ENCODE results near the gene CLRN3. TPM values are rescaled to one million over a fixed set of nuclear protein-coding genes. Genes with fewer than 3 reads are reported as not detected.

CLRN3 gene
- total RNA-seq, 3 donors from 2014 or later = 0.98 TPM; not detected in 2

DNA sequence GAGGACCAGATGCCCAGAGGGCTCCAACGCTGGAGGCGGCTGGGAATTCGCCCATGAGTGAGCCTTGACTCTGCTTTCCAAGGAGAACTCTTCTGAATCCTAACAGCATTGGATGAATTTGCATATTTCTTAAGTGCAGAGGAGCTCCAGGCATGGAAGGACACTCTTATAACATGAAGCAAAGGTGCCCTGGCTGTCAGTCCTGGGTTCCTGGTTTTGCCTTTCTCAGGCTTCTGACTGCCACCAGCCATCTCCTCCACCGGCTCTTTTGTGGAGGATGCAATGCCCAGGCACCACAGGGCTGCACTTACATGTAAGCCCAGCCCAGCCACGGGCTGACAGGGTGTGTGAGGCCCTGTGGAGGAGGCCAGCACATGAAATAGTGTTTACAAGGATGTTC is 8.2 kb downstream of the CLRN3 start:
- H3K27ac ChIP-seq = no peak overlapping the region
- no peaks in the 10 kb centered on the region for H3K27me3 ChIP-seq
- intact Hi-C loops (cut with DNase I; ENCODE audit: low total_unique reads) = no loop called here
- no peaks in the 10 kb centered on the region for H3K4me1 ChIP-seq
- TF ChIP-seq, protein P1, sequence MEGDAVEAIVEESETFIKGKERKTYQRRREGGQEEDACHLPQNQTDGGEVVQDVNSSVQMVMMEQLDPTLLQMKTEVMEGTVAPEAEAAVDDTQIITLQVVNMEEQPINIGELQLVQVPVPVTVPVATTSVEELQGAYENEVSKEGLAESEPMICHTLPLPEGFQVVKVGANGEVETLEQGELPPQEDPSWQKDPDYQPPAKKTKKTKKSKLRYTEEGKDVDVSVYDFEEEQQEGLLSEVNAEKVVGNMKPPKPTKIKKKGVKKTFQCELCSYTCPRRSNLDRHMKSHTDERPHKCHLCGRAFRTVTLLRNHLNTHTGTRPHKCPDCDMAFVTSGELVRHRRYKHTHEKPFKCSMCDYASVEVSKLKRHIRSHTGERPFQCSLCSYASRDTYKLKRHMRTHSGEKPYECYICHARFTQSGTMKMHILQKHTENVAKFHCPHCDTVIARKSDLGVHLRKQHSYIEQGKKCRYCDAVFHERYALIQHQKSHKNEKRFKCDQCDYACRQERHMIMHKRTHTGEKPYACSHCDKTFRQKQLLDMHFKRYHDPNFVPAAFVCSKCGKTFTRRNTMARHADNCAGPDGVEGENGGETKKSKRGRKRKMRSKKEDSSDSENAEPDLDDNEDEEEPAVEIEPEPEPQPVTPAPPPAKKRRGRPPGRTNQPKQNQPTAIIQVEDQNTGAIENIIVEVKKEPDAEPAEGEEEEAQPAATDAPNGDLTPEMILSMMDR (IDR thresholded peaks at IDR 0.05) = no peak
- TF ChIP-seq POLR2AphosphoS5 (IDR thresholded peaks at IDR 0.05) (no peak), POLR2A (IDR thresholded peaks at IDR 0.05) (no peak)
- no peaks in the 10 kb centered on the region for H3K9me3 ChIP-seq
- no peaks in the 10 kb centered on the region for H3K36me3 ChIP-seq
- no peak overlapping the region for H3K4me3 ChIP-seq
- DNase-seq (ENCODE audit: low spot score in 2 of 2) = no peak

DNA sequence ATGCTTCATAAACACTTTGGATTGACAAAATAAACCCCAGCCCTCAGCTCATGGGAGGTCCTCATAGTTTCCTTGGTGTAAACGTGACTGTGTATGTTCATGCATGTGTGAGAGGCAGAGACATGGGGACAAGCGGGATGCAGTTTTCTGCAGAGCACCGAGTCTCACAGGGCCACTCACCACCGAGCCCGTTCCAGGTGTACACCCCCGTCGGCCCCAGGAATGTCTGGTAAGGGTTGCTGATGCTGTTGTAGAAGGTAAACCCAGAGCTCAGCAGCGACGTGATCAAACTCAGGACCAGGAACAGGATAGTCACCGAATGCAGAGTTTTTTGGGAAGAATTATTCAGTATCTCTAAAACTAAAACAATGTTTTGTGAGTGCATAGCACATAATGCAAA is 9.2 kb downstream of the CLRN3 start:
- intact Hi-C loops (cut with DNase I; ENCODE audit: low total_unique reads) = no loop called here
- H3K4me1 ChIP-seq = no peaks in the 10 kb centered on the region
- no peaks in the 10 kb centered on the region for H3K27me3 ChIP-seq
- DNase-seq (ENCODE audit: low spot score in 2 of 2) = no peak
- H3K36me3 ChIP-seq = no peaks in the 10 kb centered on the region
- H3K9me3 ChIP-seq = no peaks in the 10 kb centered on the region
- H3K4me3 ChIP-seq = no peak overlapping the region
- no peak overlapping the region for H3K27ac ChIP-seq
- no peak for TF ChIP-seq POLR2AphosphoS5 (IDR thresholded peaks at IDR 0.05)
- no peak for TF ChIP-seq POLR2A (IDR thresholded peaks at IDR 0.05)
- TF ChIP-seq, protein P1 (IDR thresholded peaks at IDR 0.05) = no peak

DNA sequence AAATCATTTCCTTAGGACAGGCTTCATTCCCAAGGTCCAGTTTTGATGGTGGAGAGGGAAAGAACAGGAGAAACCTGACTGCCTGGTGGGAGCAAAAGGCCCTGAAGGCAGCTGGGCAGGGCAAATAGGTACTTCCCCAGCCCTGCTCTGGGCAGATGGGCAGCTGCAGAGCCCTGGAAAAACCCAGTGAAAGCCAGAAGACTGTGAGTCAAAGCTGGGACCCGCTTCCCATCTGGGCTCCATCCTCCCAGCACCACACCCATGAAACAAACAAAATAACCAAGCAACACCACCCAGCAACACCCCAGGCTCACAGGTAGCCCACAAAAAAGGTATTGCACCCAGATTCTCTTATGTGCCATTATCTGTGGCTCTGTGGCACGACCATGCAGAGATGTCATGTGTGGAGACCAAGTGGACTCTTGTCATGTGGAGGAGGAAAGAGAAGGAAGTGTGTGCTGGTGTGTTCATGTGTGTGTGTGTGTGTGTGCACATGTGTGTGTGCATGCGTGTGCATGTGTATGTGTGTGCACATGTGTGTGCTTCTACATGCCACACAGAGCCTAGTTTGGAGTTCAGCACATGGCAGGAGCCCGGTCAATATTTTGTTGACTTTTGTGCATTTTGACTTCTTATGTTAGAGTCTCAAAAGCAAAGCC is 9.8 kb downstream of the CLRN3 start:
- H3K27ac ChIP-seq = no peak overlapping the region
- no peak for DNase-seq (ENCODE audit: low spot score in 2 of 2)
- no peaks in the 10 kb centered on the region for H3K4me1 ChIP-seq
- no peaks in the 10 kb centered on the region for H3K36me3 ChIP-seq
- no peak overlapping the region for H3K4me3 ChIP-seq
- H3K9me3 ChIP-seq = no peaks in the 10 kb centered on the region
- TF ChIP-seq, protein P1 (IDR thresholded peaks at IDR 0.05) = no peak
- TF ChIP-seq POLR2A (IDR thresholded peaks at IDR 0.05) = no peak
- TF ChIP-seq POLR2AphosphoS5 (IDR thresholded peaks at IDR 0.05) = no peak
- intact Hi-C loops (cut with DNase I; ENCODE audit: low total_unique reads) = no loop called here
- no peaks in the 10 kb centered on the region for H3K27me3 ChIP-seq

DNA sequence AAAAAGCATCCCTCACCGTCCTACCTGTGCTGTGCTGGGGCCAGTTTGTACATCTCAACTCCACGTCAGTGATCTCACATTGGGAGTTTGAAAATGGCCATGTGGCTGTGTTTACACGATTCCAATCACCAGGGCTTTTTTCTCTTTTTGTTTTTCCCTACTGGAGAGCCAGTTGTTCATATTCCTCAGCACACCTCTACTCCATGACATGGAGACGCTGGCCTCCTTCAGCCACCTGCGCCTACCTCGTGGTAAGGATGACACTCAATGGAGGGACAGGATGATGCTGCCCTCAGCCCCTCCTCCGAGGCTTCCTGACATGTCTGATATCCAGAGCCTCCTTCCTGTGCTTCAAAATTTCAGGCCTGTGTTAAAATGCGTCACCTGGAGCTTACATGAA is 10.3 kb downstream of the CLRN3 start:
- Histone ChIP-seq H3K27ac (no peak overlapping the region), H3K36me3 (no peaks in the 10 kb centered on the region), H3K9me3 (no peaks in the 10 kb centered on the region), H3K4me3 (no peak overlapping the region), H3K27me3 (no peaks in the 10 kb centered on the region), H3K4me1 (no peaks in the 10 kb centered on the region)
- no peak for TF ChIP-seq POLR2AphosphoS5 (IDR thresholded peaks at IDR 0.05)
- no peak for TF ChIP-seq POLR2A (IDR thresholded peaks at IDR 0.05)
- TF ChIP-seq, protein P1 (IDR thresholded peaks at IDR 0.05) = no peak
- intact Hi-C loops (cut with DNase I; ENCODE audit: low total_unique reads) = no loop called here
- no peak for DNase-seq (ENCODE audit: low spot score in 2 of 2)

DNA sequence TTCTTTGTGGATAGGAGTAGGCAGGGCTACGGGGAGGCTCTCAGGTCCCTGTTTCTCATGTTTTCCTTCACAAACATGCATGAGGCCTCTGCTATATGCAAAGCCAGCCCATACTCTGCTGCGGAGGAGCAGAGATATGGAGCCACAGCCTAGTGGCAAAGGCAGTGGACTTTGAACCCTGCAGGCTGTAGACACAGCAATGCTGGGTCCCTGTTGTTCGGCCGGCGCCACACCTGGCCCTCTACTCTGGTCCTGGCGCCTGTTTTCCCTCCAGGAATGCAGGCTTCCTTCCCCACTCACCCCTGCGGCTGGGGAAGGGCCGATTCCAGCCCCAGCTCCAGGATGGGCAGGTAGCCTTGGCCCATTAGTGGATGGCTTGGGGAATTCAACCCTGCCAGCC is 11.5 kb downstream of the CLRN3 start:
- Histone ChIP-seq H3K36me3 (no peaks in the 10 kb centered on the region), H3K4me1 (no peaks in the 10 kb centered on the region), H3K27me3 (no peaks in the 10 kb centered on the region), H3K27ac (no peak overlapping the region), H3K9me3 (no peaks in the 10 kb centered on the region), H3K4me3 (no peak overlapping the region)
- TF ChIP-seq, protein P1 (IDR thresholded peaks at IDR 0.05) = no peak
- no peak for DNase-seq (ENCODE audit: low spot score in 2 of 2)
- intact Hi-C loops (cut with DNase I; ENCODE audit: low total_unique reads) = no loop called here

Data from breast epithelium (tissue), 4 donors.